ENCODE data around the gene PCNX1.
A peak's percentile ranks its signal among the peaks of the same experiment; 100 is the strongest.

PCNX1 gene

GRCh38 chr14:70886421-70887206 is 20.6 kb upstream of the PCNX1 start:
- no peak overlapping the region for H2AFZ ChIP-seq (ENCODE audit: low read depth, low read length)
- 54% methylated on average over 5 of the region's 5 CpGs for WGBS
- peak overlapping the region; percentile 45 for H4K8ac ChIP-seq (ENCODE audit: low read length)
- H3K14ac ChIP-seq (ENCODE audit: low read length in 2 of 2) = no peak overlapping the region
- H2BK15ac ChIP-seq (ENCODE audit: low read depth, poor library complexity, severe bottlenecking) = no peak overlapping the region
- peak overlapping the region in 1 of 2 experiments; percentile 57 for H3K4me3 ChIP-seq (ENCODE audit: insufficient read depth in 1 of 2, low read depth in 1 of 2, low read length in 2 of 2)
- peak overlapping the region; percentile 45 to 57 for H3K4ac ChIP-seq (ENCODE audit: low read depth in 1 of 2, low read length in 2 of 2)
- no peaks in the 10 kb centered on the region for H3K36me3 ChIP-seq (ENCODE audit: control insufficient read depth in 1 of 2, insufficient read depth in 2 of 2, low read depth in 1 of 2, low read length in 2 of 2)
- H3K9ac ChIP-seq (ENCODE audit: low read length) = peak overlapping the region; percentile 72
- no peak overlapping the region for H3K27ac ChIP-seq (ENCODE audit: low read length, poor library complexity, severe bottlenecking)
- no peak overlapping the region for H3K4me2 ChIP-seq (ENCODE audit: low read length, poor library complexity, severe bottlenecking)
- H2AK5ac ChIP-seq (ENCODE audit: low read length, severe bottlenecking) = no peak overlapping the region
- peak overlapping the region; percentile 70 to 79 for H2BK12ac ChIP-seq (ENCODE audit: low read length in 2 of 2)
- peak overlapping the region; percentile 96 for H2BK120ac ChIP-seq (ENCODE audit: low read depth, low read length)
- no peaks in the 10 kb centered on the region for H3K79me1 ChIP-seq (replicated peaks; ENCODE audit: low read length, poor library complexity, severe bottlenecking)
- H3K27me3 ChIP-seq (ENCODE audit: control insufficient read depth in 1 of 2, insufficient read depth in 1 of 2, low read length in 2 of 2) = no peaks in the 10 kb centered on the region
- H2BK5ac ChIP-seq (ENCODE audit: low read depth, low read length, poor library complexity, severe bottlenecking) = no peak overlapping the region
- H3K9me3 ChIP-seq (ENCODE audit: control insufficient read depth, low read length) = no peaks in the 10 kb centered on the region
- peaks cover 8% of the 10 kb centered on the region for H3K4me1 ChIP-seq (ENCODE audit: control insufficient read depth, insufficient read depth, low read depth, low read length)
- DNase-seq = peak; percentile 51
- H3K23ac ChIP-seq (ENCODE audit: low read length in 2 of 2) = no peak overlapping the region
- peak overlapping the region; percentile 71 to 92 for H3K18ac ChIP-seq (ENCODE audit: low read depth in 1 of 2, low read length in 2 of 2)
- no peak overlapping the region for H4K91ac ChIP-seq (ENCODE audit: low read length)

GRCh38 chr14:70887207-70887681 is 20.0 kb upstream of the PCNX1 start:
- H4K8ac ChIP-seq (ENCODE audit: low read length) = no peak overlapping the region
- no peak overlapping the region for H2BK15ac ChIP-seq (ENCODE audit: low read depth, poor library complexity, severe bottlenecking)
- H4K91ac ChIP-seq (ENCODE audit: low read length) = no peak overlapping the region
- 0% methylated on average over 1 of the region's 3 CpGs for WGBS
- H2BK120ac ChIP-seq (ENCODE audit: low read depth, low read length) = no peak overlapping the region
- H2AK5ac ChIP-seq (ENCODE audit: low read length, severe bottlenecking) = no peak overlapping the region
- no peak overlapping the region for H3K14ac ChIP-seq (ENCODE audit: low read length in 2 of 2)
- no peak overlapping the region for H2AFZ ChIP-seq (ENCODE audit: low read depth, low read length)
- H3K79me1 ChIP-seq (replicated peaks; ENCODE audit: low read length, poor library complexity, severe bottlenecking) = no peaks in the 10 kb centered on the region
- H3K27me3 ChIP-seq (ENCODE audit: control insufficient read depth in 1 of 2, insufficient read depth in 1 of 2, low read length in 2 of 2) = no peaks in the 10 kb centered on the region
- no peak overlapping the region for H3K4me2 ChIP-seq (ENCODE audit: low read length, poor library complexity, severe bottlenecking)
- H3K9me3 ChIP-seq (ENCODE audit: control insufficient read depth, low read length) = no peaks in the 10 kb centered on the region
- H3K27ac ChIP-seq (ENCODE audit: low read length, poor library complexity, severe bottlenecking) = no peak overlapping the region
- peak; percentile 99 for DNase-seq
- H3K4ac ChIP-seq (ENCODE audit: low read depth in 1 of 2, low read length in 2 of 2) = peak overlapping the region; percentile 34 to 57
- no peak overlapping the region for H2BK5ac ChIP-seq (ENCODE audit: low read depth, low read length, poor library complexity, severe bottlenecking)
- H3K36me3 ChIP-seq (ENCODE audit: control insufficient read depth in 1 of 2, insufficient read depth in 2 of 2, low read depth in 1 of 2, low read length in 2 of 2) = no peaks in the 10 kb centered on the region
- H3K4me1 ChIP-seq (ENCODE audit: control insufficient read depth, insufficient read depth, low read depth, low read length) = peaks cover 8% of the 10 kb centered on the region
- H2BK12ac ChIP-seq (ENCODE audit: low read length in 2 of 2) = peak overlapping the region in 1 of 2 experiments; percentile 15
- H3K4me3 ChIP-seq (ENCODE audit: insufficient read depth in 1 of 2, low read depth in 1 of 2, low read length in 2 of 2) = peak overlapping the region in 1 of 2 experiments; percentile 57
- no peak overlapping the region for H3K23ac ChIP-seq (ENCODE audit: low read length in 2 of 2)
- peak overlapping the region in 1 of 2 experiments; percentile 69 for H3K18ac ChIP-seq (ENCODE audit: low read depth in 1 of 2, low read length in 2 of 2)
- peak overlapping the region; percentile 72 for H3K9ac ChIP-seq (ENCODE audit: low read length)

GRCh38 chr14:70887737-70888499 is 19.3 kb upstream of the PCNX1 start:
- 90% methylated on average over 3 of the region's 3 CpGs for WGBS
- Histone ChIP-seq H3K4me3 (ENCODE audit: insufficient read depth in 1 of 2, low read depth in 1 of 2, low read length in 2 of 2) (peak overlapping the region in 1 of 2 experiments; percentile 57), H4K91ac (ENCODE audit: low read length) (no peak overlapping the region), H2AK5ac (ENCODE audit: low read length, severe bottlenecking) (no peak overlapping the region), H3K18ac (ENCODE audit: low read depth in 1 of 2, low read length in 2 of 2) (peak overlapping the region in 1 of 2 experiments; percentile 65), H4K8ac (ENCODE audit: low read length) (peak overlapping the region; percentile 21), H3K79me1 (replicated peaks; ENCODE audit: low read length, poor library complexity, severe bottlenecking) (no peaks in the 10 kb centered on the region), H3K9ac (ENCODE audit: low read length) (peak overlapping the region; percentile 72), H2BK5ac (ENCODE audit: low read depth, low read length, poor library complexity, severe bottlenecking) (no peak overlapping the region), H3K4ac (ENCODE audit: low read depth in 1 of 2, low read length in 2 of 2) (peak overlapping the region in 1 of 2 experiments; percentile 43), H3K9me3 (ENCODE audit: control insufficient read depth, low read length) (no peaks in the 10 kb centered on the region), H2BK120ac (ENCODE audit: low read depth, low read length) (peak overlapping the region; percentile 84), H3K36me3 (ENCODE audit: control insufficient read depth in 1 of 2, insufficient read depth in 2 of 2, low read depth in 1 of 2, low read length in 2 of 2) (no peaks in the 10 kb centered on the region), H3K4me1 (ENCODE audit: control insufficient read depth, insufficient read depth, low read depth, low read length) (peaks cover 8% of the 10 kb centered on the region), H3K14ac (ENCODE audit: low read length in 2 of 2) (peak overlapping the region in 1 of 2 experiments; percentile 71), H2BK15ac (ENCODE audit: low read depth, poor library complexity, severe bottlenecking) (no peak overlapping the region), H3K27ac (ENCODE audit: low read length, poor library complexity, severe bottlenecking) (no peak overlapping the region), H3K27me3 (ENCODE audit: control insufficient read depth in 1 of 2, insufficient read depth in 1 of 2, low read length in 2 of 2) (no peaks in the 10 kb centered on the region), H2BK12ac (ENCODE audit: low read length in 2 of 2) (peak overlapping the region; percentile 49 to 88), H2AFZ (ENCODE audit: low read depth, low read length) (no peak overlapping the region), H3K23ac (ENCODE audit: low read length in 2 of 2) (no peak overlapping the region), H3K4me2 (ENCODE audit: low read length, poor library complexity, severe bottlenecking) (no peak overlapping the region)
- DNase-seq = no peak

GRCh38 chr14:70888681-70889175 is 18.5 kb upstream of the PCNX1 start:
- Histone ChIP-seq H2BK12ac (ENCODE audit: low read length in 2 of 2) (peak overlapping the region in 1 of 2 experiments; percentile 10), H2AK5ac (ENCODE audit: low read length, severe bottlenecking) (no peak overlapping the region), H2BK15ac (ENCODE audit: low read depth, poor library complexity, severe bottlenecking) (no peak overlapping the region), H3K4me2 (ENCODE audit: low read length, poor library complexity, severe bottlenecking) (no peak overlapping the region), H3K9ac (ENCODE audit: low read length) (peak overlapping the region; percentile 21), H3K23ac (ENCODE audit: low read length in 2 of 2) (no peak overlapping the region), H3K36me3 (ENCODE audit: control insufficient read depth in 1 of 2, insufficient read depth in 2 of 2, low read depth in 1 of 2, low read length in 2 of 2) (no peaks in the 10 kb centered on the region), H4K91ac (ENCODE audit: low read length) (no peak overlapping the region), H3K27me3 (ENCODE audit: control insufficient read depth in 1 of 2, insufficient read depth in 1 of 2, low read length in 2 of 2) (no peaks in the 10 kb centered on the region), H4K8ac (ENCODE audit: low read length) (no peak overlapping the region), H3K4me3 (ENCODE audit: insufficient read depth in 1 of 2, low read depth in 1 of 2, low read length in 2 of 2) (no peak overlapping the region), H3K27ac (ENCODE audit: low read length, poor library complexity, severe bottlenecking) (no peak overlapping the region), H3K4me1 (ENCODE audit: control insufficient read depth, insufficient read depth, low read depth, low read length) (peaks cover 6% of the 10 kb centered on the region), H3K4ac (ENCODE audit: low read depth in 1 of 2, low read length in 2 of 2) (no peak overlapping the region), H2AFZ (ENCODE audit: low read depth, low read length) (no peak overlapping the region), H3K14ac (ENCODE audit: low read length in 2 of 2) (no peak overlapping the region), H3K79me1 (replicated peaks; ENCODE audit: low read length, poor library complexity, severe bottlenecking) (no peaks in the 10 kb centered on the region), H2BK120ac (ENCODE audit: low read depth, low read length) (no peak overlapping the region), H2BK5ac (ENCODE audit: low read depth, low read length, poor library complexity, severe bottlenecking) (no peak overlapping the region), H3K9me3 (ENCODE audit: control insufficient read depth, low read length) (no peaks in the 10 kb centered on the region), H3K18ac (ENCODE audit: low read depth in 1 of 2, low read length in 2 of 2) (no peak overlapping the region)
- peak; percentile 64 for DNase-seq
- WGBS = 94% methylated on average over 1 of the region's 1 CpG

Data from mesenchymal stem cell (in vitro differentiated cells and primary cell).